Gastroesophageal sphincter (tissue), 4 donors: ENCODE measurements around the gene SLC35F3. TPM values are rescaled to one million over a fixed set of nuclear protein-coding genes. Genes with fewer than 3 reads are reported as not detected.
"Not testable (repeated sequence)": the region's sequence is repeated elsewhere in the genome, so short reads cannot be mapped to it uniquely, and the experiment has no call there.

Experiments used
- ATAC-seq: fragments of 150-250 bp; one replicate; pipeline ENCODE4 v1.9.1; 2016; ENCODE audit warnings: mild to moderate bottlenecking, moderate library complexity
- H3K27ac ChIP-seq, 4 donors: fragments of 200-600 bp; sonication (generic) in 3 of 4; 1 replicate in 3 of 4; 2 replicates in 1 of 4; pipeline ENCODE4 v1.5.1; 2016 to 2019
- H3K27me3 ChIP-seq: fragments of 200-600 bp; sonication (generic); one replicate; pipeline ENCODE4 v1.5.1; 2019
- H3K36me3 ChIP-seq, 2 donors: fragments of 200-600 bp; sonication (generic); one replicate each; pipeline ENCODE4 v1.5.1; 2019; ENCODE audit warnings: control low read depth in 1 of 2
- H3K4me1 ChIP-seq, 3 donors: fragments of 200-600 bp; sonication (generic); 1 replicate in 2 of 3; 2 replicates in 1 of 3; pipeline ENCODE4 v1.5.1; 2016 to 2019; ENCODE audit warnings: control low read depth in 2 of 3
- H3K4me3 ChIP-seq, 2 donors: fragments of 200-600 bp; sonication (generic); one replicate each; pipeline ENCODE4 v1.5.1; 2019; ENCODE audit warnings: mild to moderate bottlenecking in 1 of 2, moderate library complexity in 1 of 2
- H3K9me3 ChIP-seq, 3 donors: fragments of 200-600 bp; sonication (generic); one replicate each; pipeline ENCODE4 v1.5.1; 2017 to 2019; ENCODE audit warnings: control low read depth in 2 of 3
- CTCF ChIP-seq, 4 experiments: fragments of 200-600 bp in 2 of 4; fragments of 450-650 bp in 2 of 4; sonication (generic) in 1 of 4; IDR thresholded peaks; one replicate each; pipeline ENCODE4 v1.5.1; 2017 to 2019; ENCODE audit warnings: antibody characterized with exemption in 4 of 4, mild to moderate bottlenecking in 2 of 4, moderate library complexity in 2 of 4
- EP300 ChIP-seq: sonication (generic); formaldehyde crosslinking; IDR thresholded peaks from one replicate; pipeline ENCODE4 v1.6.1; 2017; ENCODE audit warnings: antibody characterized with exemption, mild to moderate bottlenecking
- POLR2A ChIP-seq, 2 donors: fragments of 450-650 bp; IDR thresholded peaks; one replicate each; pipeline ENCODE4 v1.6.1; 2017; ENCODE audit warnings: antibody characterized with exemption in 2 of 2, mild to moderate bottlenecking in 2 of 2, moderate library complexity in 1 of 2
- POLR2AphosphoS5 ChIP-seq: sonication (generic); formaldehyde crosslinking; IDR thresholded peaks from one replicate; pipeline ENCODE4 v1.6.1; 2017; ENCODE audit warnings: antibody characterized with exemption
- WGBS, 2 donors: methylation state at CpG; one replicate each; pipeline ENCODE4 v1.1.5; 2018; ENCODE audit warnings: low coverage in 1 of 2; 5-methylcytosine and 5-hydroxymethylcytosine counted together
- total RNA-seq, 4 donors: library from RNA; depleted of rRNA; stranded (reverse); fragments of >200 nt; gene quantifications; one replicate each; pipeline ENCODE4 v1.1.0, GENCODE V29; 2016

SLC35F3 gene
- total RNA-seq, 4 donors from 2014 or later, result 0.16 to 0.62 (median 0.54) TPM; not detected in 1

GRCh38 chr1:234170622-234171021 lies 266.1 kb downstream of the SLC35F3 start:
- no peaks in the 10 kb centered on the region for H3K4me1 ChIP-seq
- peaks cover 42% of the 10 kb centered on the region for H3K27me3 ChIP-seq
- ATAC-seq, result no peak
- H3K4me3 ChIP-seq, result no peak overlapping the region
- no peak overlapping the region for H3K27ac ChIP-seq
- 67 to 78% methylated on average over 6 to 7 of the region's 7 CpGs for WGBS, 2 donors
- no peak for TF ChIP-seq POLR2A (IDR thresholded peaks at IDR 0.05)
- no peak for TF ChIP-seq EP300
- no peak for TF ChIP-seq CTCF (IDR thresholded peaks at IDR 0.05)
- TF ChIP-seq POLR2AphosphoS5, result no peak
- no peaks in the 10 kb centered on the region for H3K36me3 ChIP-seq
- H3K9me3 ChIP-seq, result no peaks in the 10 kb centered on the region

GRCh38 chr1:234173968-234174367 lies 269.5 kb downstream of the SLC35F3 start:
- Histone ChIP-seq H3K9me3 (no peaks in the 10 kb centered on the region), H3K27me3 (peaks cover 27% of the 10 kb centered on the region), H3K4me3 (no peak overlapping the region), H3K36me3 (no peaks in the 10 kb centered on the region), H3K4me1 (no peaks in the 10 kb centered on the region), H3K27ac (no peak overlapping the region)
- no peak for ATAC-seq
- TF ChIP-seq CTCF (IDR thresholded peaks at IDR 0.05) (no peak), POLR2A (IDR thresholded peaks at IDR 0.05) (no peak), EP300 (no peak), POLR2AphosphoS5 (no peak)
- WGBS, 2 donors, result 65% methylated on average over 3 of the region's 3 CpGs; no CpG with 5 or more reads in 1 of the 2 donors

GRCh38 chr1:234175363-234175762 lies 270.9 kb downstream of the SLC35F3 start:
- Histone ChIP-seq H3K9me3 (no peaks in the 10 kb centered on the region), H3K4me3 (no peak overlapping the region), H3K36me3 (no peaks in the 10 kb centered on the region), H3K4me1 (no peaks in the 10 kb centered on the region), H3K27ac (no peak overlapping the region), H3K27me3 (peaks cover 26% of the 10 kb centered on the region)
- no peak for ATAC-seq
- WGBS, 2 donors, result 80% methylated on average over 1 of the region's 1 CpG; no CpG with 5 or more reads in 1 of the 2 donors
- TF ChIP-seq POLR2AphosphoS5 (no peak), CTCF (IDR thresholded peaks at IDR 0.05) (no peak), EP300 (no peak), POLR2A (IDR thresholded peaks at IDR 0.05) (no peak)

GRCh38 chr1:234176000-234176399 lies 271.5 kb downstream of the SLC35F3 start:
- TF ChIP-seq CTCF (IDR thresholded peaks at IDR 0.05) (no peak), POLR2A (IDR thresholded peaks at IDR 0.05) (no peak), POLR2AphosphoS5 (no peak), EP300 (no peak)
- no peak for ATAC-seq

GRCh38 chr1:234176847-234177246 lies 272.4 kb downstream of the SLC35F3 start:
- ATAC-seq, H3K27ac ChIP-seq, H3K4me3 ChIP-seq, H3K9me3 ChIP-seq, H3K4me1 ChIP-seq, H3K36me3 ChIP-seq: not testable (repeated sequence)
- 100% methylated on average over 2 of the region's 2 CpGs; no CpG with 5 or more reads in 1 of the 2 donors for WGBS, 2 donors
- peaks cover 19% of the 10 kb centered on the region for H3K27me3 ChIP-seq

More at GRCh38 chr1:234176000-234176399, 271.5 kb downstream of the SLC35F3 start:
- H3K27me3 ChIP-seq, result peaks cover 22% of the 10 kb centered on the region
- 70 to 100% methylated on average over 2 of the region's 3 CpGs for WGBS, 2 donors
- no peaks in the 10 kb centered on the region for H3K4me1 ChIP-seq
- no peaks in the 10 kb centered on the region for H3K9me3 ChIP-seq
- H3K4me3 ChIP-seq, result no peak overlapping the region
- no peak overlapping the region for H3K27ac ChIP-seq
- H3K36me3 ChIP-seq, result no peaks in the 10 kb centered on the region
